Measurements from ENCODE around the gene UQCRC1.
A peak's percentile ranks its signal among the peaks of the same experiment; 100 is the strongest.

Gene UQCRC1

DNA sequence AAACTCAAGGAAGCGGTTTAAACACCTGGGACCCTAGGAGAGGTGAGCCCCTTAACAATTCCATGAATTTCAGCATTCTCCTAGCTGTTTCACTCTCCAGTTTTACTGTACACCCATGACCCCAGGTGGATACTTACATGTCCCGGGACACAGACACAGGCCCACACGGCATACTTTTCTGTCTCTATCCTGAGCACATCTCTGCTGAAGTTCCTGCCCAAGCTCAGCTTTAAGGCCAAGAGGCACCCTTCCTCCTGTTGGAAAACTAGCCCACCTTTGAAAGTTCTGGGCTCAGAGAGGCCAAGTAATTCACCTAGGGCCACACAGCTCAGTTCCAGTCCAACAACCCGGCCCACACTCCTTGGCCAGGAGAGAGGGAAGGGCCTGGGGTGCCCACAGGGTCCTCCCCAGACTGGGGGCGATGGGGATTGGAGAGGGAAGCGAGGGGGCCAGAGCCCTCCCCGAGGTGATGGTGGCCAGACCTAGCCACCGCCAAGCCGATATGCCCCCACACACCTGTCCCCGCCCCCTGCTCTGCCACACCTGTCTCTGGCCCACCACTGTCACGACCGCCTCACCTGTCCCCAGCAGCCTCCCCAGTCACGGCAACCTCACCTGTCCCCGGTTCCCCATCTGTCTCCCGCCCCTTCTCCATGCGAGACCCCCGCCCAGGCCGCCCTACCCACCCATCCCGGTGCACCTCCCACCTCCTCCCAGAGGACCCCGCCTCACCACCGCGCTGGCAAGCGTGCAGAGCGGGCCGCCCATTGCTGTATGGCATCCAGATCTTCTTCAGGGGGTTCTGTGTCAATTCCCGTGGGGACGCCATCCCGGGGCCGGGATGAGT lies 53.3 kb downstream of the UQCRC1 start:
- no peak for DNase-seq (ENCODE audit: low read depth)
- peak overlapping the region; percentile 59 for H3K4me3 ChIP-seq (ENCODE audit: low read depth, low read length)
- TF ChIP-seq, protein P1, sequence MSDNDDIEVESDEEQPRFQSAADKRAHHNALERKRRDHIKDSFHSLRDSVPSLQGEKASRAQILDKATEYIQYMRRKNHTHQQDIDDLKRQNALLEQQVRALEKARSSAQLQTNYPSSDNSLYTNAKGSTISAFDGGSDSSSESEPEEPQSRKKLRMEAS (IDR thresholded peaks at IDR 0.05; ENCODE audit: low read depth, low read length), result no peak
- no peak for TF ChIP-seq POLR2A (IDR thresholded peaks at IDR 0.05; ENCODE audit: extremely low read depth, insufficient read length)
- no peak for TF ChIP-seq MYC (IDR thresholded peaks at IDR 0.05; ENCODE audit: low read depth, low read length)
- TF ChIP-seq, protein P2, sequence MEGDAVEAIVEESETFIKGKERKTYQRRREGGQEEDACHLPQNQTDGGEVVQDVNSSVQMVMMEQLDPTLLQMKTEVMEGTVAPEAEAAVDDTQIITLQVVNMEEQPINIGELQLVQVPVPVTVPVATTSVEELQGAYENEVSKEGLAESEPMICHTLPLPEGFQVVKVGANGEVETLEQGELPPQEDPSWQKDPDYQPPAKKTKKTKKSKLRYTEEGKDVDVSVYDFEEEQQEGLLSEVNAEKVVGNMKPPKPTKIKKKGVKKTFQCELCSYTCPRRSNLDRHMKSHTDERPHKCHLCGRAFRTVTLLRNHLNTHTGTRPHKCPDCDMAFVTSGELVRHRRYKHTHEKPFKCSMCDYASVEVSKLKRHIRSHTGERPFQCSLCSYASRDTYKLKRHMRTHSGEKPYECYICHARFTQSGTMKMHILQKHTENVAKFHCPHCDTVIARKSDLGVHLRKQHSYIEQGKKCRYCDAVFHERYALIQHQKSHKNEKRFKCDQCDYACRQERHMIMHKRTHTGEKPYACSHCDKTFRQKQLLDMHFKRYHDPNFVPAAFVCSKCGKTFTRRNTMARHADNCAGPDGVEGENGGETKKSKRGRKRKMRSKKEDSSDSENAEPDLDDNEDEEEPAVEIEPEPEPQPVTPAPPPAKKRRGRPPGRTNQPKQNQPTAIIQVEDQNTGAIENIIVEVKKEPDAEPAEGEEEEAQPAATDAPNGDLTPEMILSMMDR (IDR thresholded peaks at IDR 0.05; ENCODE audit: low read depth, low read length), result no peak

DNA sequence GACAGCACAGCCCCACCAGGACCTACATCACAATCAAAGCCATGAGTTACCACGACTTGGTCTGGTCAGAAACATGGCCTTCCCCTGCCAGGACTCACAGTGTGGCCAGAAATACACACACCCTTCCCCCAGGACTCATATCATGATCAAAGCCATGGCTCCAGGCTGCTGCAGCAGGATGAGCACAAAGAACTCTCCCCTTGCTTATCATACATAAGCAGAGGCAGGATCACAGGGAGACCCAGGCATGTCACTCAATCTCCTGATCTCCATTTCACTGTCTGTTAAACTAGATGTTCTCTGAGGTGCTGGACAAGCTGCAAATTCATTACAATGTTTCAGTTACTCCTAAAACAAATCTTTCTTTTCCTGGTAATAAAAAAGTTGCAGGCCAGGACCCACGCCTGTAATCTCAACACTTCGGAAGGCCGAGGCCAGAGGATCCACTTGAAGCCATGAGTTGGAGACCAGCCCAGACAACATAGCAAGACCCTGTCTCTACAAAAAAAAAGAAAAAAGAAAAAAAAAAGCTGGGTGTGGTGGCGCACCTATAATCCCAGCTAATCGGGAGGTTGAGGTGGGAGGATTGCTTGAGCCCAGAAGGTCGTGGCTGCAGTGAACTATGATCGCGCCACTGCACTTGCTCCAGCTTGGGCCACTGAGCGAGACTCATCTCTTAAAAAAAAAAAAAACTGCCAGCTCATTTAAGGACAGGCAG lies 54.1 kb downstream of the UQCRC1 start:
- peak overlapping the region; percentile 59 for H3K4me3 ChIP-seq (ENCODE audit: low read depth, low read length)
- no peak for DNase-seq (ENCODE audit: low read depth)
- TF ChIP-seq, protein P1 (IDR thresholded peaks at IDR 0.05; ENCODE audit: low read depth, low read length), result no peak
- TF ChIP-seq POLR2A (IDR thresholded peaks at IDR 0.05; ENCODE audit: extremely low read depth, insufficient read length) (no peak), MYC (IDR thresholded peaks at IDR 0.05; ENCODE audit: low read depth, low read length) (no peak)
- TF ChIP-seq, protein P2 (IDR thresholded peaks at IDR 0.05; ENCODE audit: low read depth, low read length), result no peak

DNA sequence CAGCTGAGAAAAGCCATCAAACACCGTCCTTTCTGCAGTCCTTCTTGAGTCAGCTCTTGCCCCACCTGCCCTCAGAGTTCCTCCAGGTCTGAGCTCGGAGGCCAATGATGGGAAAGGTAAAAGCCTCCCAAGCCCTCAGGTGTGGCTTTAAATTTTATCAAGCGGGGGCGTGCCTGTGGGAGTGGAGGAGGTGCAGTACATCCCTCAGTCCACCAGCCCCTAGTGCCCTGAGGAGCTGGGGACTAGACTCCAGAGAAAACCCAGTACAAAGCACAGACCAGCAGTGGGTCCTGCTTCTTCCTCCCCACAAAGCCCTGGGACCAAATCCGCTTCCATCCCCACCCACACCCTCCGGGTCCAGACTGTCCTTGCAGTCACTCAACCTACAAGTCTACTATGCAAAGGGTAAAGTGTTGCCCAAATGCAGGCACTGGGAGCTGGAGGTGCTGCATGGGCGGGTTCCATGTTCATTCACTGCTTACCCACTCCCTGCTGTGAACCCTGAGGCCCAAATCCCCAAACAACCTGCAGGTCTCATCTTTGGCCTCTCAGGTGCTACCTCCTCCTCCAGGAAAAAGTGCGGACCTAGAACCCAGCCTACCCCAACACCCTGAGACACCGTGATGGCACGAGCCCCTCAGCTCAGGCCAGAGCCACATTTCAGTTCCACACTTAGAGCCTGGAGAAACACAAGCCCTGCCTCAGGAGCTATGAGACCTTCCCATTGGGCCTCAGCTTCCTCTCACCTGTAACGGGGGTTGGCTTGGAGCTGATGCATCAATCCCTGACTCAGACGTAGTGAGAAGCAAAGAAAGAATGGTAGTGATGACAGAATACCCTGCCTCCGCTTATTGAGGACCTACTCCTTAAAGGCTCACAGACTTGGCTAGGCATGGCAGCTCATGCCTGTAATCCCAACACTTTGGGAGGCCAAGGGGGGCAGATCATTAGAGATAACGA lies 55.3 kb downstream of the UQCRC1 start:
- TF ChIP-seq POLR2A (IDR thresholded peaks at IDR 0.05; ENCODE audit: extremely low read depth, insufficient read length), result no peak
- TF ChIP-seq, protein P2 (IDR thresholded peaks at IDR 0.05; ENCODE audit: low read depth, low read length), result no peak
- TF ChIP-seq, protein P1 (IDR thresholded peaks at IDR 0.05; ENCODE audit: low read depth, low read length), result no peak
- H3K4me3 ChIP-seq (ENCODE audit: low read depth, low read length), result no peak overlapping the region
- no peak for DNase-seq (ENCODE audit: low read depth)

DNA sequence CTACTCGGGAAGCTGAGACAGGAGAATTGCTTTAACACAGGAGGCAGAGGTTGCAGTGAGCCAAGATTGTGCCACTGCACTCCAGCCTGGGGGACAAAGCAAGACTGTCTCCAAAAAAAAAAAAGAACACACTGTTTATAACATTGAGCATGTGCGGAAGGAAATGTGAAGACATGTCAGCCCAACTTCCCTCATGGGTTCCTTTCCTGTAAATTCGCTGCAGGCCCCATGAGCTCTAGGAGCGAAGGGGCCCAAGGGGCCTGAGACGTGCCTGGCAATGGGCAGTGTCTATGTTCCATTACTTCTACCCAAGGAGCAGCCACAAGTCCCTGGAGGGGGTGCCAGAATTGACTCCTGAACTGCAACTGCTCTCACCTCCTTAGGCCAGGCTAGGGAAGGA lies 56.1 kb downstream of the UQCRC1 start:
- DNase-seq (ENCODE audit: low read depth), result no peak
- no peak overlapping the region for H3K4me3 ChIP-seq (ENCODE audit: low read depth, low read length)
- TF ChIP-seq POLR2A (IDR thresholded peaks at IDR 0.05; ENCODE audit: extremely low read depth, insufficient read length) (no peak), MYC (IDR thresholded peaks at IDR 0.05; ENCODE audit: low read depth, low read length) (no peak)
- TF ChIP-seq, protein P1 (IDR thresholded peaks at IDR 0.05; ENCODE audit: low read depth, low read length), result no peak
- TF ChIP-seq, protein P2 (IDR thresholded peaks at IDR 0.05; ENCODE audit: low read depth, low read length), result no peak

Data from NB4 (cell line).